Vagina (tissue), 2 donors: ENCODE results near the gene ALDH1A1.

Experiments used
- POLR2A ChIP-seq, 2 donors: fragments of 450-650 bp; IDR thresholded peaks; one replicate each; pipeline ENCODE4 v1.6.1; 2017; ENCODE audit warnings: antibody characterized with exemption in 2 of 2, mild to moderate bottlenecking in 2 of 2, moderate library complexity in 2 of 2
- POLR2AphosphoS5 ChIP-seq, 2 donors: sonication (generic); formaldehyde crosslinking; IDR thresholded peaks; one replicate each; pipeline ENCODE4 v1.9.0; 2017; ENCODE audit warnings: antibody characterized with exemption in 2 of 2, mild to moderate bottlenecking in 2 of 2, low read depth in 1 of 2; ENCODE audit not compliant: insufficient read depth in 1 of 2
- TF ChIP-seq, protein P1 (sequence below), 3 experiments: fragments of 450-650 bp in 2 of 3; fragments of 200-600 bp in 1 of 3; sonication (generic) in 1 of 3; IDR thresholded peaks; one replicate each; pipeline ENCODE4 v1.5.1; 2017 to 2019; ENCODE audit warnings: antibody characterized with exemption in 3 of 3, mild to moderate bottlenecking in 2 of 3, moderate library complexity in 2 of 3

DNA sequence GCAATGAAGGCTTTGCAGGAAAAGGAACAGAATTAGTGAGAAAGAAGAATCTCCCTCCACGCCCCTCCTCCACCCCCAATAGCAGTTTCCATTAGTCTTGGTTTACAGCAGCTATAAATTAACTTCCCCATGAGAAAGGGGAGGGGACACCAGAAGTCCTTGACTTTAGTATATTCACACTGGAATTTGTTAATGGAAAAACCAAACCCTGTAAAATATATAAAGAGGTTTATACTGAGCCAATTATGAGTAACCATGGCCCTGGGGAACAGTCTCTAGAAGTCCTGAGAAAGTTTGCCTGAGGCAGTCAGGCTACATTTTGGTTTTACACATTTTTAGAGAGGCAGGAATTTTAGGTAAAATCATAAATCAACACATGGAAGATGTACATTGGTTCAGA, 88.5 kb downstream of the ALDH1A1 start:
- TF ChIP-seq, protein P1, sequence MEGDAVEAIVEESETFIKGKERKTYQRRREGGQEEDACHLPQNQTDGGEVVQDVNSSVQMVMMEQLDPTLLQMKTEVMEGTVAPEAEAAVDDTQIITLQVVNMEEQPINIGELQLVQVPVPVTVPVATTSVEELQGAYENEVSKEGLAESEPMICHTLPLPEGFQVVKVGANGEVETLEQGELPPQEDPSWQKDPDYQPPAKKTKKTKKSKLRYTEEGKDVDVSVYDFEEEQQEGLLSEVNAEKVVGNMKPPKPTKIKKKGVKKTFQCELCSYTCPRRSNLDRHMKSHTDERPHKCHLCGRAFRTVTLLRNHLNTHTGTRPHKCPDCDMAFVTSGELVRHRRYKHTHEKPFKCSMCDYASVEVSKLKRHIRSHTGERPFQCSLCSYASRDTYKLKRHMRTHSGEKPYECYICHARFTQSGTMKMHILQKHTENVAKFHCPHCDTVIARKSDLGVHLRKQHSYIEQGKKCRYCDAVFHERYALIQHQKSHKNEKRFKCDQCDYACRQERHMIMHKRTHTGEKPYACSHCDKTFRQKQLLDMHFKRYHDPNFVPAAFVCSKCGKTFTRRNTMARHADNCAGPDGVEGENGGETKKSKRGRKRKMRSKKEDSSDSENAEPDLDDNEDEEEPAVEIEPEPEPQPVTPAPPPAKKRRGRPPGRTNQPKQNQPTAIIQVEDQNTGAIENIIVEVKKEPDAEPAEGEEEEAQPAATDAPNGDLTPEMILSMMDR (IDR thresholded peaks at IDR 0.05) = no peak
- TF ChIP-seq POLR2A (IDR thresholded peaks at IDR 0.05) (no peak), POLR2AphosphoS5 (IDR thresholded peaks at IDR 0.05; ENCODE audit: insufficient read depth in 1 of 2, low read depth in 1 of 2) (no peak)
